GM18873 (cell line): Measurements from ENCODE around the gene PI16.
"Not testable (repeated sequence)": the region's sequence is repeated elsewhere in the genome, so short reads cannot be mapped to it uniquely, and the experiment has no call there.

Source experiments
- ATAC-seq: cut with Tn5 transposase; IDR thresholded peaks from one replicate; pipeline ENCODE4 v1.9.1; 2021; ENCODE audit warnings: mild to moderate bottlenecking, moderate library complexity, moderate number of reproducible peaks; ENCODE audit not compliant: unreplicated experiment, low FRiP score

The PI16 gene

GRCh38 chr6:36927691-36928546 is 26.6 kb upstream of the PI16 start:
- no peak for ATAC-seq

GRCh38 chr6:36928547-36928918 is 26.0 kb upstream of the PI16 start:
- ATAC-seq = no peak

DNA sequence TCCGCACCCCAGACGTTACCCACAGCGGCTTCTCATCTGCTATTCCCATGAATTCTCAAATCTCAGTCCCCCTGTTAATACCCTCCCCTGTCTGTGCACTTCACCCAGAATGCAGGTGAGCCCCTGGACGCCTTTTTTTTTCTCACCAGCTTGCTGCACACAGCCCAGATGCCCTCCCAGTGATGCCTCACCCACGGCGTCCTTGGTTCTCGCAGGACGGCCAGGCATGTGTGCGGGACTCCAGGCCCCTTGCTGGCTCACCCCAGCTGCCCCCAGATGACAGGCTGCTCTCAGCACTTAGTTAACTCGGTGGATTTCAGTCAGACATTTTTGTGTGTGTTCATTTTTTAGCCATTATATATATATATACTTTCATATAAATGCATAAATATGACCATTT is 25.4 kb upstream of the PI16 start:
- no peak for ATAC-seq

GRCh38 chr6:36929607-36930006 is 24.9 kb upstream of the PI16 start:
- ATAC-seq = no peak

DNA sequence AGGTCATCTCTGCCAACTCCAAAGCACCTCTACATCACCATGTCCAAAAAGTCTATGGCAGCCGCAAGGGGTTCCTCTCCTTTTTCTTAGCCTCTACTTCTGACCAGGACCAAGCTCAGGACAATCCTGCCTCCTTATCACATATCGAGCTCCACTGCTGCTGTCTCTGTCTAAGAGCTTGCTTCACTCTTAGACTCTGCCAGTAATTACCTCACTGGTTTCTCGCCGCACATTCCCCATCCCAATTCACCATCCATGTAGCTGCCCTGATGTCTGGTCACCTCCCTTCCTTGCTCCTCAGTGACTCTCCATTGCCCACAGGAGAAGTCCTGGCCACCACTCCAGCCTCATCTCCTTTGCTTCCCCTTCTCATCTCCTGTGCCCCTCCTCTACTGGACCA is 24.1 kb upstream of the PI16 start:
- no peak for ATAC-seq

DNA sequence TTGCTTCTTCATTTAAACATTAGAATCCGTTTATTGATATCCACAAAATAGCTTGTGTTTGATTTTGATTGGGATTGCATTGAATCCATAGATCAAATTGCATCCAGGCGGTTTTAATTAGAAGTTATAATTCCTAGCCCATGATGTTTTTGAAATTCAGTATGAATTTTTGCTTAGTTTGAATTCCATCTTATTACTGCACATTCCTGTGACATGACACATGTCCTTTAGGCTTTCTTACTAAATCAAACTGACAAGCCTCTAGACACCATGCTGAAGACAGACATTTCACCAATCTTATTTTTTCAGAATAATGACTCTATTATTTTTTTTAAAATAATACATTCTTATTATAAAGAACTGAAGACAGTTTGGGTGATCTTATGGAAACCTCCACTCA is 21.4 kb upstream of the PI16 start:
- no peak for ATAC-seq

DNA sequence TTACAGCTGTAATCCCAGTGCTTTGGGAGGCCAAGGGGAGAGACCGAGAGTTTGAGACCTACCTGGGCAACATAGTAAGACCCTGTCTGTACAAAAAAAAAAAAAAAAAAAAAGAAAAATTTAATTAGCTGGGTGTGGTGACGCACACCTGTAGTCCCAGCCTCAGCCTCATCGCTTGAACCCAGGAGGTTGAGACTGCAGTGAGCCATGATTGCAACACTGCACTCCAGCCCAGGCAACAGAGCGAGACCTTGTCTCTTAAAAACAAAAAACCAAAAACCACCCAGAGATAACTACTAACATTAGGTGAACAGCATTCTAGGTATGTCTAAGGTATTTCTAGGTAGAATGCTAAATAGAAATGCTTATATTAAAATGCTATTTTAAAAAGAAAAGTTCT is 21.0 kb upstream of the PI16 start:
- ATAC-seq = no peak

DNA sequence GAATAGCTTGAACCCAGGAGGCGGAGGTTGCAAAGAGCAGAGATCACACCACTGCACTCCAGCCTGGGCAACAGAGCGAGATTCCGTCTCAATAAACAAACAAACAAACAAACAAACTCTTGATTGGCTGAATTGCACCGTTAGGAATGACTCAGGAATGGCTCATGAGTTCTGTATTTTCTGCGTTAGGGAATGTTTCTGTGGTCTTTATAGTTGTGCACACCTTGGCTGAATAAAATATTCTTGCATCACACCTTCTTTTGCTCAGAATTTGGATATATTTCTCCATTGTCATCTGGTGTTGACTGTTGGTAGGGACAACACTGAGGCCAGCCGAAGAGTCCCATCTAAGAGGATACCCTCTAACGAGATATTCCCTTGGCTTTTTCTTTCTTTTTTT is 19.6 kb upstream of the PI16 start:
- no peak for ATAC-seq

DNA sequence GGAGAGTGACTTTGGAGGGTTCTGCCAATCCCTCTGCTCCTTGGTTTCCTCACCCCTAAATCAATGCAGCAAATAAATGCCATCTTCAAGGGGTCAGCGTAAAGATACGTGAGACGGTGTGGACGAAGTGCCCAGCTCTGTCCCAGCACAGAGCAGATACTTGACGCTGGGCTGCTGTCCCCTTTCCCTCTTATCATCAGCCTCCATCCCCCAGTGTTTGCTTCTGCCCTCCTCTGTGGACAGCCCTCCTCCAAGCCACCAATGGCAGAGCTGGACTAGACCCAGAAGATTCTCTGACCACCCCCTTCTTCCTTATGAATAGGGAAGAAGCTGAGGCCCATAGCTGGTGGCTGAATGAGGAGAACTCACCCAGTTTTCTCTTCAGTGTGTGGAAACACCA is 17.7 kb upstream of the PI16 start:
- no peak for ATAC-seq

DNA sequence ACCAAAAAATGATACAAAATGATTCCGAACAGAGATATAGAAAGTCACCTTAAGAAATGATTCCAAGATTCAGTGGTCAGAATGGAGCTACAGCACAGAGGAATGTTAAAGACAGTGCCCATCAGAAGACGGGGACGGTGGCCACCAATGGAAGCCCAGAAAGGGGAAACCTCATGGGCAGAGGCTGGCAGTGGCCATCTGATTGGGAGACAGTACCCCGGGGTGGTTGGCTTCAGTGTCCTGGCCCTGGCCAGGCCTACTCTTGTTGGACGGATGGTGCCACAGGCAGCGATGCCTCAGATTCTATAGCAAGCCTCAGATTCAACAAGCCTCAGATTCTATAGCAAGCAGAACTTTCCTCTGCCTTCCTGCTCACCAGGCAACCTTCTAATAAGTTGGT is 16.6 kb upstream of the PI16 start:
- ATAC-seq = no peak

- ATAC-seq = no peak
Observed at GRCh38 chr6:36938536-36938935, 16.0 kb upstream of the PI16 start.

DNA sequence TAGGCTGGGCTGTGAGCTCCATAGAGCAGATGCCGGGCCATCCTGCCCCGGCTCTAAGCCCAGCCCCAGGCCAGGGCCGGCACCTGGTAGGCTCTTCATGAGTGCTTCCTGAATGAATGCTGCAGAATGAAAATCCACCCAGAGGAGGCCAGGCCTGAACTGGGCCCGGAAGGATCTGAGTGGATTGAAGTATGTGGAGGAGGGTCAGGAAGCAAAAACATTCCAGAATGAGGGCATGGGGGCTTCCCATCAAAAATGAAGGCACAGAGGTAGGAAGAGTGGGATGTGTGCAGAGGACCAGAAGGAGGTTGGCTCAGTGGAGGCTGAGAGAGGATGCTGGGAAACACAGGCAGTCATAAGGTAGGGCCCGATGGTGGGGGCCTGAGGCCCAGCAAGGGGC is 15.5 kb upstream of the PI16 start:
- ATAC-seq = not testable (repeated sequence)

- no peak for ATAC-seq
Observed at GRCh38 chr6:36940027-36940426, 14.5 kb upstream of the PI16 start.

DNA sequence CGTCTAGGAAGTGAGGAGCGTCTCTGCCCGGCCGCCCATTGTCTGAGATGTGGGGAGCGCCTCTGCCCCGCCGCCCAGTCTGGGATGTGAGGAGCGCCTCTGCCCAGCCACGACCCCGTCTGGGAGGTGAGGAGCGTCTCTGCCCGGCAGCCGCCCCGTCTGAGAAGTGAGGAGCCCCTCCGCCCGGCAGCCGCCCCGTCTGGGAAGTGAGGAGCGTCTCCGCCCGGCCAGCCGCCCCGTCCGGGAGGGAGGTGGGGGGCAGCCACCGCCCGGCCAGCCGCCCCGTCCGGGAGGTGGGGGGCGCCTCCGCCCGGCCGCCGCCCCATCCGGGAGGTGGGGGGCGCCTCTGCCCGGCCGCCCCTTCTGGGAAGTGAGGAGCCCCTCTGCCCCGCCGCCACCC is 13.0 kb upstream of the PI16 start:
- ATAC-seq = not testable (repeated sequence)

- ATAC-seq = not testable (repeated sequence)
Observed at GRCh38 chr6:36942329-36942728, 12.2 kb upstream of the PI16 start.

DNA sequence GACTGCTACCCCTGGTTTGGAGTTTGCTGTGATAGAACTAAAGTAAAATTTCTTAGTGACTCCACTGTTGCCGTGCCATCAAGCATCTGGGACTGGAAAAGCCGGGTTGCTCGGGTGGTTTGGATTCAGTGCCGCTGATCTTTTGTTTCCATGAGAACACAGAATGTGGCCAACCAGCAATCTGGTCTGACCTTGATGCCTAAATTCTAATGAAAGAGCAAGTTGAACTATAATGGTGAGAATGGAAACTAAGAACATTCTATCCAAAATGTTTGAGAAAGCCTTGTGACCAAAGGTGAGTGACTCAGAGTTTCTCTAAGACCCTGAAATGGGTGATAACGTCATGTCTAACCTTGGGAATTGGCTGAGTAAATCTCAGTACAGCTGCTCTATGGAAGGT is 9.9 kb upstream of the PI16 start:
- ATAC-seq = no peak

DNA sequence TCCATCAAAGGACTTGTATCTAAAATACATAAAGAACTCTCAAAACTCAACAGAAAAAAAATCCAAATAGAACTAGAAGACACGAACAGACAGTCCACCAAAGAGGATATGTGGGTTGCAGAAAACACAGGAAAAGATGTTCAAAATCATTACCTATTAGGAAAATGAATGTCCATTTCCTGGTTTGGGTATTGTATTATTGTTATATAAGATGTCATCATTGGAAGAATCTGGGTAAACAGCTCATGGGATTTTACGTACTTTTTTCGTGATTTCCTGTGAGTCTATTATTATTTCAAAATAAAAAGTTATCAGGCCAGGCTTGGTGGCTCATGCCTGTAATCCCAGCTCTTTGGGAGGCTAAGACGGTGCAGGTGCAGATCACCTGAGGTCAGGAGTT is 9.2 kb upstream of the PI16 start:
- ATAC-seq = no peak

DNA sequence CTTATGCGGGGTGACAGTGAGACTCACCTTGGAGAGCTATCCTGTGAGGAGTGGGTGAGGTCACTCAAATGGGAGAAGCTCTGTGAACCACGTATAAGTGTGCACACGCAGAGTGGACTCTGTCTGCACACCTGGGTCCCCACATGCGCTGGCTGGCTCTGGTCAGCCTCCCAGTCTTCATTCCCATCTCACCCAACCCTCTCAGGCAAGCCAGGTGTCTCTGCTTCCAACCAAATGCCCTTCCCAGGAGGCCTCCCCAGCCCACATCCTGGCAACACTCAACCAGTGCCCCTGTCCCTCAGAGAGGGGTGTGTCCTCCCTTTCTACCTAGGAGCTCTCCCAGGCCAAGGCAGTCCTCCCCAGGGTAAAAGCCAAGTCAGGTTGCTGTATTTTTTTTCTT is 8.0 kb upstream of the PI16 start:
- ATAC-seq = no peak

GRCh38 chr6:36947570-36948351 is 6.8 kb upstream of the PI16 start:
- ATAC-seq = no peak

GRCh38 chr6:36949076-36949475 is 5.5 kb upstream of the PI16 start:
- ATAC-seq = not testable (repeated sequence)

DNA sequence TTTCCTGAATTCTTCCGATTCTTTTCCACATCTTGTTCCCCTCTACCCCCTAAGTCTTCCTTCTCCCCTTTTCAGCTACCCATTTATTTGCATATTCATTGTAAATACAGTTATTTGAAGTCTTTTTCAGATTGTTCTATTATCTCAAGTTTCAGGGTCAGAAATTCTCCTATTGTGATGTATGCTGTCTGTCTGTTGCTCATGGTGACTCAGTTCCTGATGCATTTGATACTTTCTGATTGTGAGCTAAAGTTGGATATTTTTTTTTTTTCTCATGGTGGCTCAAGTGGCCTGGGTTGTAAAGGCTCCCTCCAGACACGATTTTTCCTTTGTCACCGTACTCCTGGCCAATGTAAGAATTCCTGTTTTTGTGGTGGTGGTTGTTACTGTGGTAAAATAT is 4.9 kb upstream of the PI16 start:
- ATAC-seq = no peak

DNA sequence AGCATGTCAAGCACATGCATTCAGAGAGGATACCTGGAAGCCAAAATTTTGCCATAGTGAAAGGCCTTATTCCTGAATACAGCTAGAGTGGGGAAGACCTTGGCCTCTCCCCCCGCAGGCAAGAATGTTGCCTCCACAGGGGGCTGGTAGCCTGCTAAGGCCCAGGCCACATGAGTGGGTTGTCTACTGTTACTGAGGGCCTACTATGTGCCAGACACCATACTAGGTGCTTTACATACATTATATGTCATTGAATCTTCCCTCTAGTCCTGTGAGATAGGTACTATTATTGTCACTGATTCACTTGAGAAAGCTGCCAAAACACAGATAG is 642 bp upstream of the PI16 start:
- ATAC-seq = no peak
